GM23338 (cell line): ENCODE data around the gene OR6B2. TPM values are rescaled to one million over a fixed set of nuclear protein-coding genes. Genes with fewer than 3 reads are reported as not detected.

ENCODE experiments used
- ATAC-seq: fragments of 200-7000 bp; cut with Tn5 transposase; 3 replicates; pipeline ENCODE4 v1.9.1; 2020
- DNase-seq: peaks from one replicate; pipeline ENCODE4 v3.0.0-alpha.2; 2015; ENCODE audit warnings: low spot score
- H2AFZ ChIP-seq: fragments of 200-600 bp; sonication (generic); 2 replicates; pipeline ENCODE4 v1.8.0; 2016; ENCODE audit warnings: antibody characterized with exemption, mild to moderate bottlenecking, moderate library complexity
- H3F3A ChIP-seq: fragments of 200-600 bp; sonication (generic); replicated peaks from 2 replicates; pipeline ENCODE4 v1.8.0; 2017; ENCODE audit warnings: antibody characterized with exemption, mixed run types, low read depth
- H3K27ac ChIP-seq: fragments of 200-600 bp; sonication (generic); 2 replicates; pipeline ENCODE4 v1.6.1; 2016; ENCODE audit warnings: low read depth
- H3K27me3 ChIP-seq: fragments of 200-600 bp; sonication (generic); 2 replicates; pipeline ENCODE4 v1.8.0; 2016; ENCODE audit warnings: mild to moderate bottlenecking, mixed run types, moderate library complexity; ENCODE audit not compliant: insufficient read depth
- H3K36me3 ChIP-seq: fragments of 200-600 bp; sonication (generic); 2 replicates; pipeline ENCODE4 v1.8.0; 2016; ENCODE audit warnings: mild to moderate bottlenecking; ENCODE audit not compliant: insufficient read depth
- H3K4me1 ChIP-seq: fragments of 200-600 bp; sonication (generic); 2 replicates; pipeline ENCODE4 v1.8.0; 2016; ENCODE audit warnings: mild to moderate bottlenecking, moderate library complexity; ENCODE audit not compliant: insufficient read depth
- H3K4me2 ChIP-seq: fragments of 200-600 bp; sonication (generic); 2 replicates; pipeline ENCODE4 v1.7.1; 2017; ENCODE audit warnings: mixed run types
- H3K4me3 ChIP-seq: fragments of 200-600 bp; sonication (generic); 2 replicates; pipeline ENCODE4 v1.6.1; 2016; ENCODE audit warnings: mixed run types
- H3K79me2 ChIP-seq: fragments of 200-600 bp; sonication (generic); replicated peaks from 2 replicates; pipeline ENCODE4 v1.8.0; 2017; ENCODE audit warnings: mild to moderate bottlenecking; ENCODE audit not compliant: insufficient read depth
- H3K9me2 ChIP-seq: fragments of 200-600 bp; sonication (generic); 2 replicates; pipeline ENCODE4 v1.8.0; 2017; ENCODE audit not compliant: insufficient read depth
- H4K20me1 ChIP-seq: fragments of 200-600 bp; sonication (generic); replicated peaks from 2 replicates; pipeline ENCODE4 v1.8.0; 2017; ENCODE audit warnings: mild to moderate bottlenecking; ENCODE audit not compliant: insufficient read depth
- H3K27ac Mint-ChIP-seq: 2 replicates; pipeline ENCODE4 v1.8.0; 2020; ENCODE audit warnings: inconsistent platforms, mild to moderate bottlenecking, moderate library complexity, mixed read lengths
- H3K27me3 Mint-ChIP-seq: 3 replicates; pipeline ENCODE4 v1.8.0; 2022; ENCODE audit warnings: low read depth, mild to moderate bottlenecking, moderate library complexity, mixed read lengths, inconsistent platforms; ENCODE audit not compliant: insufficient read depth, poor library complexity
- H3K36me3 Mint-ChIP-seq: 3 replicates; pipeline ENCODE4 v1.8.0; 2021; ENCODE audit warnings: low read depth, mild to moderate bottlenecking, inconsistent platforms, moderate library complexity, mixed read lengths
- H3K4me1 Mint-ChIP-seq: 3 replicates; pipeline ENCODE4 v1.8.0; 2020; ENCODE audit warnings: mild to moderate bottlenecking, inconsistent platforms, mixed read lengths
- H3K4me3 Mint-ChIP-seq: 3 replicates; pipeline ENCODE4 v1.8.0; 2021; ENCODE audit warnings: moderate library complexity, mild to moderate bottlenecking, inconsistent platforms, mixed read lengths
- H3K9me3 Mint-ChIP-seq: 3 replicates; pipeline ENCODE4 v1.8.0; 2020; ENCODE audit warnings: moderate library complexity, mild to moderate bottlenecking, inconsistent platforms, mixed read lengths
- EZH2 ChIP-seq: fragments of 200-600 bp; sonication (generic); IDR thresholded peaks from one replicate; pipeline ENCODE4 v1.8.0; 2017; ENCODE audit warnings: antibody characterized with exemption, mild to moderate bottlenecking, low read depth; ENCODE audit not compliant: unreplicated experiment
- JUNB ChIP-seq: IDR thresholded peaks from one replicate; pipeline ENCODE4 v1.6.1; 2016; ENCODE audit warnings: antibody characterized with exemption; ENCODE audit not compliant: unreplicated experiment
- NANOG ChIP-seq: IDR thresholded peaks from 2 replicates; pipeline ENCODE4 v1.6.1; 2016; ENCODE audit warnings: antibody characterized with exemption, borderline replicate concordance
- POLR2AphosphoS5 ChIP-seq: IDR thresholded peaks from 2 replicates; pipeline ENCODE4 v1.6.1; 2016; ENCODE audit warnings: antibody characterized with exemption, low read depth
- STAT1 ChIP-seq: IDR thresholded peaks from one replicate; pipeline ENCODE4 v1.6.1; 2016; ENCODE audit warnings: antibody characterized with exemption; ENCODE audit not compliant: unreplicated experiment
- ZNF331 ChIP-seq: fragments of 250-450 bp; sonication (Bioruptor Pico); IDR thresholded peaks from 2 replicates; pipeline ENCODE4 v1.5.0; 2020; ENCODE audit warnings: low read depth, mild to moderate bottlenecking, moderate library complexity
- polyA plus RNA-seq: library from polyadenylated mRNA; unstranded; fragments of >200 nt; fragmentation: Nextera tagmentation; extraction: Ambion mirVana; gene quantifications from 2 replicates; pipeline ENCODE4 v1.2.1, GENCODE V29; 2016
- total RNA-seq: library from RNA; depleted of rRNA; stranded (reverse); fragments of >200 nt; shearing (Covaris generic); gene quantifications from 2 replicates; pipeline ENCODE4 v1.2.3, GENCODE V29; 2014
- TF ChIP-seq, protein P1 (sequence below), 2 experiments: fragments of 200-600 bp in 1 of 2; sonication (generic) in 1 of 2; conservative IDR thresholded peaks; 2 replicates each; pipeline versions ENCODE4 v1.5.1 to v1.6.1; 2016 to 2017; ENCODE audit warnings: antibody characterized with exemption in 2 of 2, low read depth in 2 of 2, mild to moderate bottlenecking in 2 of 2, moderate library complexity in 1 of 2
- TF ChIP-seq, protein P2 (sequence below): IDR thresholded peaks from one replicate; pipeline ENCODE4 v1.6.1; 2018; ENCODE audit warnings: antibody characterized with exemption; ENCODE audit not compliant: unreplicated experiment
- TF ChIP-seq, protein P3 (sequence below): IDR thresholded peaks from 2 replicates; pipeline ENCODE4 v1.6.1; 2016; ENCODE audit warnings: antibody characterized with exemption

The OR6B2 gene
- total and polyA plus RNA-seq, 2 experiments from 2014 or later: not detected

DNA sequence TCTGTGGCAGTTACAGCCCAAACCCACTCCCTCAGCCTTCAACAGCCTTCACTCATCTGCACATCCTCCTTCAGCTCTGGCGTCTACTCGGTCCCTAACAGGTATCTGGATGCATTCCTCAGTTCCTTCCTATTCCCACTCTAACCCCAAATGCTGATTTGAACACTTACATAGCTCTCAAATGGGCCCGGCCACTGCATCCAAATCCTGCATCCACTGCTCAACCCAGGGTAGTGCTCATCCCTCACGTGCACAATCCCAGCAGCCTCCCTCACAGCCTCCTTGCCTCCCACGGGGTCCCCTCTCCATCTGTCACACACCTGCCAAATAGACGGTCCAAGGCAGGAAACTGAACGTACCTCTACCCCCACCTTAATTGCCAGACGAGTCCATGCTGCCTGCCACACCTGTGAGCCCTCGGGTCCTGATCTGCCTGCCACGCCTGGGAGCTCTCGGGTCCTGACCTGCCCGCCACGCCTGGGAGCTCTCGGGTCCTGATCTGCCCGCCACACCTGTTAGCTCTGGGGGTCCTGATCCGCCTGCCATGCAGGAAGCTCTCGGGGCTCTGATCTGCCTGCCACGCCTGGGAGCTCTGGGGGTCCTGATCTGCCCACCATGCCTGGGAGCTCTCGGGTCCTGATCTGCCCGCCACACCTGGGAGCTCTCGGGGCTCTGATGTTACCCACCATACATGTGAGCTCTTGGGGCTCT, 13.2 kb upstream of the OR6B2 start:
- peaks cover 2% of the 10 kb centered on the region for H3K27me3 Mint-ChIP-seq
- Histone ChIP-seq H3K9me2 (no peaks in the 10 kb centered on the region), H3K4me1 (no peaks in the 10 kb centered on the region), H3K4me3 (no peak overlapping the region), H3K79me2 (no peaks in the 10 kb centered on the region), H4K20me1 (no peaks in the 10 kb centered on the region), H3K27me3 (no peaks in the 10 kb centered on the region), H2AFZ (no peak overlapping the region), H3K4me2 (no peak overlapping the region), H3K36me3 (no peaks in the 10 kb centered on the region), H3K27ac (no peak overlapping the region), H3F3A (no peaks in the 10 kb centered on the region)
- no peaks in the 10 kb centered on the region for H3K4me1 Mint-ChIP-seq
- no peak overlapping the region for H3K4me3 Mint-ChIP-seq
- TF ChIP-seq, protein P1, sequence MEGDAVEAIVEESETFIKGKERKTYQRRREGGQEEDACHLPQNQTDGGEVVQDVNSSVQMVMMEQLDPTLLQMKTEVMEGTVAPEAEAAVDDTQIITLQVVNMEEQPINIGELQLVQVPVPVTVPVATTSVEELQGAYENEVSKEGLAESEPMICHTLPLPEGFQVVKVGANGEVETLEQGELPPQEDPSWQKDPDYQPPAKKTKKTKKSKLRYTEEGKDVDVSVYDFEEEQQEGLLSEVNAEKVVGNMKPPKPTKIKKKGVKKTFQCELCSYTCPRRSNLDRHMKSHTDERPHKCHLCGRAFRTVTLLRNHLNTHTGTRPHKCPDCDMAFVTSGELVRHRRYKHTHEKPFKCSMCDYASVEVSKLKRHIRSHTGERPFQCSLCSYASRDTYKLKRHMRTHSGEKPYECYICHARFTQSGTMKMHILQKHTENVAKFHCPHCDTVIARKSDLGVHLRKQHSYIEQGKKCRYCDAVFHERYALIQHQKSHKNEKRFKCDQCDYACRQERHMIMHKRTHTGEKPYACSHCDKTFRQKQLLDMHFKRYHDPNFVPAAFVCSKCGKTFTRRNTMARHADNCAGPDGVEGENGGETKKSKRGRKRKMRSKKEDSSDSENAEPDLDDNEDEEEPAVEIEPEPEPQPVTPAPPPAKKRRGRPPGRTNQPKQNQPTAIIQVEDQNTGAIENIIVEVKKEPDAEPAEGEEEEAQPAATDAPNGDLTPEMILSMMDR (conservative IDR thresholded peaks at IDR 0.05; ENCODE audit: low read depth in 2 of 2): no peak
- TF ChIP-seq EZH2 (no peak), POLR2AphosphoS5 (no peak), ZNF331 (CRISPR knock-in tag) (no peak), STAT1 (no peak), NANOG (no peak), JUNB (no peak)
- TF ChIP-seq, protein P2, sequence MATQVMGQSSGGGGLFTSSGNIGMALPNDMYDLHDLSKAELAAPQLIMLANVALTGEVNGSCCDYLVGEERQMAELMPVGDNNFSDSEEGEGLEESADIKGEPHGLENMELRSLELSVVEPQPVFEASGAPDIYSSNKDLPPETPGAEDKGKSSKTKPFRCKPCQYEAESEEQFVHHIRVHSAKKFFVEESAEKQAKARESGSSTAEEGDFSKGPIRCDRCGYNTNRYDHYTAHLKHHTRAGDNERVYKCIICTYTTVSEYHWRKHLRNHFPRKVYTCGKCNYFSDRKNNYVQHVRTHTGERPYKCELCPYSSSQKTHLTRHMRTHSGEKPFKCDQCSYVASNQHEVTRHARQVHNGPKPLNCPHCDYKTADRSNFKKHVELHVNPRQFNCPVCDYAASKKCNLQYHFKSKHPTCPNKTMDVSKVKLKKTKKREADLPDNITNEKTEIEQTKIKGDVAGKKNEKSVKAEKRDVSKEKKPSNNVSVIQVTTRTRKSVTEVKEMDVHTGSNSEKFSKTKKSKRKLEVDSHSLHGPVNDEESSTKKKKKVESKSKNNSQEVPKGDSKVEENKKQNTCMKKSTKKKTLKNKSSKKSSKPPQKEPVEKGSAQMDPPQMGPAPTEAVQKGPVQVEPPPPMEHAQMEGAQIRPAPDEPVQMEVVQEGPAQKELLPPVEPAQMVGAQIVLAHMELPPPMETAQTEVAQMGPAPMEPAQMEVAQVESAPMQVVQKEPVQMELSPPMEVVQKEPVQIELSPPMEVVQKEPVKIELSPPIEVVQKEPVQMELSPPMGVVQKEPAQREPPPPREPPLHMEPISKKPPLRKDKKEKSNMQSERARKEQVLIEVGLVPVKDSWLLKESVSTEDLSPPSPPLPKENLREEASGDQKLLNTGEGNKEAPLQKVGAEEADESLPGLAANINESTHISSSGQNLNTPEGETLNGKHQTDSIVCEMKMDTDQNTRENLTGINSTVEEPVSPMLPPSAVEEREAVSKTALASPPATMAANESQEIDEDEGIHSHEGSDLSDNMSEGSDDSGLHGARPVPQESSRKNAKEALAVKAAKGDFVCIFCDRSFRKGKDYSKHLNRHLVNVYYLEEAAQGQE: no peak
- TF ChIP-seq, protein P3, sequence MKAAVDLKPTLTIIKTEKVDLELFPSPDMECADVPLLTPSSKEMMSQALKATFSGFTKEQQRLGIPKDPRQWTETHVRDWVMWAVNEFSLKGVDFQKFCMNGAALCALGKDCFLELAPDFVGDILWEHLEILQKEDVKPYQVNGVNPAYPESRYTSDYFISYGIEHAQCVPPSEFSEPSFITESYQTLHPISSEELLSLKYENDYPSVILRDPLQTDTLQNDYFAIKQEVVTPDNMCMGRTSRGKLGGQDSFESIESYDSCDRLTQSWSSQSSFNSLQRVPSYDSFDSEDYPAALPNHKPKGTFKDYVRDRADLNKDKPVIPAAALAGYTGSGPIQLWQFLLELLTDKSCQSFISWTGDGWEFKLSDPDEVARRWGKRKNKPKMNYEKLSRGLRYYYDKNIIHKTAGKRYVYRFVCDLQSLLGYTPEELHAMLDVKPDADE: no peak
- DNase-seq (no peak), ATAC-seq (no peak)
- H3K9me3 Mint-ChIP-seq: no peaks in the 10 kb centered on the region
- H3K36me3 Mint-ChIP-seq: no peaks in the 10 kb centered on the region
- no peak overlapping the region; the same call in 1 of the 2 replicates for H3K27ac Mint-ChIP-seq

DNA sequence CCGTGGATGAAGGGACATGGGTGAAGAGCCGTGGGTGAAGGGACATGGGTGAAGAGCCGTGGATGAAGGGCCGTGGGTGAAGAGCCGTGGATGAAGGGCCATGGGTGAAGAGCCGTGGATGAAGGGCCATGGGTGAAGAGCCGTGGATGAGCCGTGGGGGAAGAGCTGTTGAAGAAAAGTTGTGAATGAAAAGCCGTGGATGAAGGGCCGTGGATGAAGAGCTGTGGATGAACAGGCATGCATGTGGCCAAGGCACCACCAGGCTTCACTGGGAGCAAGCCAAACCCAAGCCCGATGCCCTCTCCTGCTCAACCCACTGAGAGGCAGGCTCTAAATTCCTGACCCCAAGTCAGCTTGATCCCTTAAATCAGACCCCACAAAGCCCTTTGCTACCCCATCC, 12.5 kb upstream of the OR6B2 start:
- Mint-ChIP-seq H3K4me3 (no peak overlapping the region), H3K4me1 (no peaks in the 10 kb centered on the region), H3K36me3 (no peaks in the 10 kb centered on the region), H3K27me3 (peaks cover 2% of the 10 kb centered on the region), H3K9me3 (no peaks in the 10 kb centered on the region), H3K27ac (no peak overlapping the region)
- H3K27ac ChIP-seq: no peak overlapping the region
- ATAC-seq (no peak), DNase-seq (no peak)
- no peaks in the 10 kb centered on the region for H3K9me2 ChIP-seq
- no peaks in the 10 kb centered on the region for H3K79me2 ChIP-seq
- no peaks in the 10 kb centered on the region for H3K27me3 ChIP-seq
- no peak overlapping the region for H3K4me2 ChIP-seq
- no peaks in the 10 kb centered on the region for H3K36me3 ChIP-seq
- H3K4me1 ChIP-seq: no peaks in the 10 kb centered on the region
- H4K20me1 ChIP-seq: no peaks in the 10 kb centered on the region
- H3F3A ChIP-seq: no peaks in the 10 kb centered on the region
- no peak overlapping the region for H3K4me3 ChIP-seq
- H2AFZ ChIP-seq: no peak overlapping the region
- TF ChIP-seq ZNF331 (CRISPR knock-in tag) (no peak), JUNB (no peak), STAT1 (no peak)
